PFSK-1 (cell line): ENCODE data around the gene COG3.

Source experiments
- POLR2AphosphoS5 ChIP-seq: IDR thresholded peaks from 2 replicates; pipeline ENCODE4 v1.6.1; 2012; ENCODE audit warnings: low read depth, mild to moderate bottlenecking, control low read depth, low read length, moderate library complexity
- REST ChIP-seq, 2 experiments: IDR thresholded peaks; 2 replicates each; pipeline versions ENCODE4 v1.6.1 to v1.8.0; 2011 to 2012; ENCODE audit warnings: low read depth in 2 of 2, low read length in 2 of 2, control low read depth in 1 of 2, inconsistent platforms in 1 of 2, mild to moderate bottlenecking in 1 of 2, moderate library complexity in 1 of 2; ENCODE audit not compliant: insufficient read depth in 1 of 2
- SIN3A ChIP-seq: IDR thresholded peaks from 2 replicates; pipeline ENCODE4 v1.6.1; 2012; ENCODE audit warnings: mild to moderate bottlenecking, low read length, moderate library complexity, borderline replicate concordance; ENCODE audit not compliant: insufficient read depth
- TAF1 ChIP-seq: IDR thresholded peaks from 2 replicates; pipeline ENCODE4 v1.6.1; 2012; ENCODE audit warnings: low read length, control low read depth, borderline replicate concordance; ENCODE audit not compliant: insufficient read depth

GRCh38 chr13:45508776-45509175 lies 44.0 kb downstream of the COG3 start:
- TF ChIP-seq POLR2AphosphoS5, result no peak
- TF ChIP-seq SIN3A, result no peak
- no peak for TF ChIP-seq TAF1
- TF ChIP-seq REST (IDR thresholded peaks at IDR 0.05; ENCODE audit: insufficient read depth in 1 of 2, low read depth in 2 of 2, low read length in 2 of 2), result no peak
